ENCODE results near the gene C1orf21.

- TF ChIP-seq, protein P1, sequence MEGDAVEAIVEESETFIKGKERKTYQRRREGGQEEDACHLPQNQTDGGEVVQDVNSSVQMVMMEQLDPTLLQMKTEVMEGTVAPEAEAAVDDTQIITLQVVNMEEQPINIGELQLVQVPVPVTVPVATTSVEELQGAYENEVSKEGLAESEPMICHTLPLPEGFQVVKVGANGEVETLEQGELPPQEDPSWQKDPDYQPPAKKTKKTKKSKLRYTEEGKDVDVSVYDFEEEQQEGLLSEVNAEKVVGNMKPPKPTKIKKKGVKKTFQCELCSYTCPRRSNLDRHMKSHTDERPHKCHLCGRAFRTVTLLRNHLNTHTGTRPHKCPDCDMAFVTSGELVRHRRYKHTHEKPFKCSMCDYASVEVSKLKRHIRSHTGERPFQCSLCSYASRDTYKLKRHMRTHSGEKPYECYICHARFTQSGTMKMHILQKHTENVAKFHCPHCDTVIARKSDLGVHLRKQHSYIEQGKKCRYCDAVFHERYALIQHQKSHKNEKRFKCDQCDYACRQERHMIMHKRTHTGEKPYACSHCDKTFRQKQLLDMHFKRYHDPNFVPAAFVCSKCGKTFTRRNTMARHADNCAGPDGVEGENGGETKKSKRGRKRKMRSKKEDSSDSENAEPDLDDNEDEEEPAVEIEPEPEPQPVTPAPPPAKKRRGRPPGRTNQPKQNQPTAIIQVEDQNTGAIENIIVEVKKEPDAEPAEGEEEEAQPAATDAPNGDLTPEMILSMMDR (conservative IDR thresholded peaks at IDR 0.05; ENCODE audit: low read length), result no peak
- TF ChIP-seq EZH2phosphoT487 (IDR thresholded peaks at IDR 0.05; ENCODE audit: borderline replicate concordance), result no peak
Observed at GRCh38 chr1:184462155-184462554, 75.3 kb downstream of the C1orf21 start.
